ENCODE data around the gene NKAIN4.
"Not testable (repeated sequence)": the region's sequence is repeated elsewhere in the genome, so short reads cannot be mapped to it uniquely, and the experiment has no call there.

NKAIN4 gene

DNA sequence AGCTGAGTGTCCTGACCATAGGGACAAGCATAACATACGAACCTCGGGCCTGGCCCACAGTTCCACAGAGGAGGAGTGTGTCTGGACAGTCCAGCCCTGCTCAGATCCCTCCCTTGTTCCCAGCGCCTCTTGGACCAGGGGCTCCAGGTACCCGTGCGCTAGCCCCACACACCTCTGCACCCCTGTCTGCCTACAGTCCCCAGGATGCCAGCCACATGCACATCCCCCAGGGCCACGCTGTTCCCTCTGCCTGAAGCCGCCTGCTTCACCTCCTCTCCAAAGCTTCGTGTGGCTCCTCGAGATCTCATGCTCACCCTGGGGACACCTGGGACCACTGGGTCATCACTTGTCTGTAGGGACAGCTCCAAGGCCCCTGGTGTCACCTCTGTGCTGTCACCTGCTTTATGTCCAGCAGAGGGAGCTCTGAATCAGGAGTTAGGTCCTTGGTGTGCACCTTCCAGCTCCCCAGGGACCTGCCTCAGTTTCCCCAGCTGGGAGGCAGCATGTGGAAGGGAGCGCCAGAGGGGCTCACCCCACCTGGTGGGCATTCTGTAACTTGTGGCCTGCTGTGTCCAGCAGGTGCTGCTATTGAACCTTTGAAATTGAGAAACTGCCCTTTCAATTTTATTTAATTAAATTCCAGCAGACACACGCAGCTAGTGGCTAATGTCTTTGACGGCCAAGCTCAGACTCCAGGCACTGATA, 31.0 kb downstream of the NKAIN4 start:
- H3K27ac ChIP-seq, result no peak overlapping the region
- TF ChIP-seq, protein P1, sequence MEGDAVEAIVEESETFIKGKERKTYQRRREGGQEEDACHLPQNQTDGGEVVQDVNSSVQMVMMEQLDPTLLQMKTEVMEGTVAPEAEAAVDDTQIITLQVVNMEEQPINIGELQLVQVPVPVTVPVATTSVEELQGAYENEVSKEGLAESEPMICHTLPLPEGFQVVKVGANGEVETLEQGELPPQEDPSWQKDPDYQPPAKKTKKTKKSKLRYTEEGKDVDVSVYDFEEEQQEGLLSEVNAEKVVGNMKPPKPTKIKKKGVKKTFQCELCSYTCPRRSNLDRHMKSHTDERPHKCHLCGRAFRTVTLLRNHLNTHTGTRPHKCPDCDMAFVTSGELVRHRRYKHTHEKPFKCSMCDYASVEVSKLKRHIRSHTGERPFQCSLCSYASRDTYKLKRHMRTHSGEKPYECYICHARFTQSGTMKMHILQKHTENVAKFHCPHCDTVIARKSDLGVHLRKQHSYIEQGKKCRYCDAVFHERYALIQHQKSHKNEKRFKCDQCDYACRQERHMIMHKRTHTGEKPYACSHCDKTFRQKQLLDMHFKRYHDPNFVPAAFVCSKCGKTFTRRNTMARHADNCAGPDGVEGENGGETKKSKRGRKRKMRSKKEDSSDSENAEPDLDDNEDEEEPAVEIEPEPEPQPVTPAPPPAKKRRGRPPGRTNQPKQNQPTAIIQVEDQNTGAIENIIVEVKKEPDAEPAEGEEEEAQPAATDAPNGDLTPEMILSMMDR (IDR thresholded peaks at IDR 0.05), result peak; percentile 85
- TF ChIP-seq ZFX (IDR thresholded peaks at IDR 0.05; ENCODE audit: borderline replicate concordance), result no peak

DNA sequence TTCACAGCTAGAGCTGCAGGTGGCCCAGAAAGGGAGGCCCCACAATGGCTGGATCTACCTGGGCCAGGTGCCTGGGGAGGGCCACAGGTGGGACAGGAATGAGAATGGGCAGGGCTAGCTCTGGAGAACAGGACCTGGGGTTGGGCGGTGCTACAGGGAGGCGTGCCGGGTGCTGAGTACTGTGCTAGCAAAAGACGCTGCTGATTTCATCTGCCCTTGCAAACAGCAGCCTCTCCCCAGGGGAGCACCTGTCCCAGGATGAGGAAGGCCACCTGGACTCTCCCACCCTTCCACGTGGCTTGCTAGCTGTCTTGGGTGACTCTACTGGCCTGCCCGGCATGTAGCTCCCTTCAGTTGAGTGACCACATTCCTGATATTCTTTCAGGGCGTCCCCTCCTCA, 31.7 kb downstream of the NKAIN4 start:
- no peak for TF ChIP-seq ZFX (IDR thresholded peaks at IDR 0.05; ENCODE audit: borderline replicate concordance)
- TF ChIP-seq, protein P1 (IDR thresholded peaks at IDR 0.05), result no peak
- no peak overlapping the region for H3K27ac ChIP-seq

- not testable (repeated sequence) for H3K27ac ChIP-seq
These were observed 32.7 kb downstream of the NKAIN4 start for GRCh38 chr20:63221400-63222053.

GRCh38 chr20:63220696-63221399, 33.4 kb downstream of the NKAIN4 start:
- H3K27ac ChIP-seq, result no peak overlapping the region
- TF ChIP-seq, protein P1 (IDR thresholded peaks at IDR 0.05), result no peak
- no peak for TF ChIP-seq ZFX (IDR thresholded peaks at IDR 0.05; ENCODE audit: borderline replicate concordance)

- H3K27ac ChIP-seq, result no peak overlapping the region
- TF ChIP-seq ZFX (IDR thresholded peaks at IDR 0.05; ENCODE audit: borderline replicate concordance), result no peak
- TF ChIP-seq, protein P1 (IDR thresholded peaks at IDR 0.05), result no peak
These were observed 34.3 kb downstream of the NKAIN4 start for GRCh38 chr20:63219866-63220521.

GRCh38 chr20:63219447-63219821, 34.8 kb downstream of the NKAIN4 start:
- TF ChIP-seq, protein P1 (IDR thresholded peaks at IDR 0.05), result no peak
- TF ChIP-seq ZFX (IDR thresholded peaks at IDR 0.05; ENCODE audit: borderline replicate concordance), result no peak
- H3K27ac ChIP-seq, result no peak overlapping the region

DNA sequence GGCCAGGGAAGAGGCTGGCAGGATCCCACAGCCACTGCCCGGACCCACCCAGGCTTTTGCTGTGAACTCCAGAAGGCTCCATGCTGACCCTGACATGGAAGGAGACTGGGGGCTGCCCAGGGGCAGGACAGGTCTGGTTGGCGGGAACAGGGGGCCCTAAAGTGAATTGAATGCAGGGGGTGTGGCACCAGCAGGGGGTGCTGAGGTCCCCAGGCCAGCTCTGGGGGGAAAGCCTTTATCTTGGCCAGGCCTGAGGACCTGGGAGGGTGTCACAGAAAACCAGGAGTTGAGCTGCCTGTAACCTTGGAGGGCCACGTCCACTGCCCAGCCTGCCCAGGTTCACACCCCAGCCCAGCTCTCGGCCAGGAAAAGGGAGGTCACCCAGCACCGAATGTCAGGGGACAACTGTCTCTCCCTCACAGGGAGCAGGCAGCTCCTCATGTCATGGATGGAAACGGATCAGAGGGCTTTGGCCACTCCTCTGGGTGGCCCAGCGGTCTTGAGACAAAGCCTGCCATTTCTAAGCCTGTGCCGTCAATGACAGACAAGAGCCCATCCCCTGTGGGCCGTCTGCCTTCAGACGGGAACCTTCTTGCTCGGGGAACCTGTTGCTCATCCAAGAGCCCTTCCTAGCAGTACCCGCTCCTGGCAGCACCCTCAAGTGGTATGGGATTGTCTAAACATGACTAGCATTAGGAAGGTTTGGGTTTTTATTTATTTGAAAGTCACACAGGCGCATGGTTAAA, 35.4 kb downstream of the NKAIN4 start:
- no peak overlapping the region for H3K27ac ChIP-seq
- TF ChIP-seq, protein P1 (IDR thresholded peaks at IDR 0.05), result no peak
- no peak for TF ChIP-seq ZFX (IDR thresholded peaks at IDR 0.05; ENCODE audit: borderline replicate concordance)

Measured in 22Rv1 (cell line).